Large intestine (tissue), 3 donors: ENCODE measurements around the gene ANGPT4. TPM values are rescaled to one million over a fixed set of nuclear protein-coding genes. Genes with fewer than 3 reads are reported as not detected.

Source experiments
- DNase-seq, 2 donors: peaks; one replicate each; pipeline versions ENCODE4 v3.0.0 to v3.0.0-alpha.2; 2013
- H3K27ac ChIP-seq: one replicate; pipeline ENCODE4 v1.5.1; 2013; ENCODE audit warnings: low read length
- H3K27me3 ChIP-seq: 2 replicates; pipeline ENCODE4 v1.6.1; 2013; ENCODE audit warnings: low read length; ENCODE audit not compliant: control insufficient read depth, insufficient read depth
- H3K36me3 ChIP-seq: 2 replicates; pipeline ENCODE4 v1.6.1; 2013; ENCODE audit warnings: low read length; ENCODE audit not compliant: control insufficient read depth, insufficient read depth
- H3K4me1 ChIP-seq: one replicate; pipeline ENCODE4 v1.6.1; 2013; ENCODE audit warnings: low read length; ENCODE audit not compliant: control insufficient read depth, insufficient read depth
- H3K4me3 ChIP-seq: one replicate; pipeline ENCODE4 v1.5.1; 2013; ENCODE audit warnings: low read length
- H3K9me3 ChIP-seq: one replicate; pipeline ENCODE4 v1.6.1; 2013; ENCODE audit warnings: mild to moderate bottlenecking, low read depth, low read length, moderate library complexity; ENCODE audit not compliant: control insufficient read depth
- WGBS: methylation state at CpG from one replicate; pipeline ENCODE4 v1.1.5; 2013; ENCODE audit warnings: low lambda C conversion rate; ENCODE audit not compliant: insufficient coverage; 5-methylcytosine and 5-hydroxymethylcytosine counted together
- polyA plus RNA-seq: library from polyadenylated mRNA; unstranded; fragments of 120-200 nt; gene quantifications from one replicate; pipeline ENCODE4 v1.2.1, GENCODE V29; 2013

The ANGPT4 gene
- polyA plus RNA-seq, 1 donor = 0.03 TPM

GRCh38 chr20:940926-941325 is 24.8 kb upstream of the ANGPT4 start:
- Histone ChIP-seq H3K4me1 (peaks cover 11% of the 10 kb centered on the region), H3K9me3 (no peaks in the 10 kb centered on the region), H3K27ac (no peak overlapping the region), H3K4me3 (no peak overlapping the region), H3K36me3 (no peaks in the 10 kb centered on the region), H3K27me3 (peaks cover 11% of the 10 kb centered on the region)
- no peak for DNase-seq
- WGBS = 82% methylated on average over 2 of the region's 5 CpGs

GRCh38 chr20:939606-940005 is 23.5 kb upstream of the ANGPT4 start:
- Histone ChIP-seq H3K9me3 (no peaks in the 10 kb centered on the region), H3K4me3 (no peak overlapping the region), H3K27ac (no peak overlapping the region), H3K36me3 (no peaks in the 10 kb centered on the region), H3K4me1 (peaks cover 4% of the 10 kb centered on the region), H3K27me3 (peaks cover 22% of the 10 kb centered on the region)
- DNase-seq = no peak
- WGBS = no CpG with 5 or more reads among the region's 5 CpGs

GRCh38 chr20:934186-934840 is 18.2 kb upstream of the ANGPT4 start:
- Histone ChIP-seq H3K4me1 (no peaks in the 10 kb centered on the region), H3K27ac (no peak overlapping the region), H3K9me3 (peaks cover 9% of the 10 kb centered on the region), H3K36me3 (no peaks in the 10 kb centered on the region), H3K27me3 (peaks cover 28% of the 10 kb centered on the region), H3K4me3 (no peak overlapping the region)
- no peak for DNase-seq
- WGBS = no CpG with 5 or more reads among the region's 9 CpGs

- DNase-seq = peak; percentile 54 to 81
- Histone ChIP-seq H3K36me3 (no peaks in the 10 kb centered on the region), H3K9me3 (peaks cover 9% of the 10 kb centered on the region), H3K4me3 (no peak overlapping the region), H3K4me1 (no peaks in the 10 kb centered on the region), H3K27ac (no peak overlapping the region), H3K27me3 (peaks cover 33% of the 10 kb centered on the region)
- 0% methylated on average over 1 of the region's 2 CpGs for whole genome bisulfite sequencing
These were observed 16.9 kb upstream of the ANGPT4 start for GRCh38 chr20:933029-933428.

- WGBS = 14% methylated on average over 1 of the region's 1 CpG
- Histone ChIP-seq H3K9me3 (peaks cover 9% of the 10 kb centered on the region), H3K4me3 (no peak overlapping the region), H3K27me3 (peaks cover 38% of the 10 kb centered on the region), H3K4me1 (no peaks in the 10 kb centered on the region), H3K36me3 (no peaks in the 10 kb centered on the region), H3K27ac (no peak overlapping the region)
- DNase-seq = no peak
These were observed 15.3 kb upstream of the ANGPT4 start for GRCh38 chr20:931401-931800.

GRCh38 chr20:926670-927069 is 10.5 kb upstream of the ANGPT4 start:
- Histone ChIP-seq H3K27ac (no peak overlapping the region), H3K4me3 (no peak overlapping the region), H3K27me3 (peaks cover 24% of the 10 kb centered on the region), H3K4me1 (peaks cover 5% of the 10 kb centered on the region), H3K9me3 (no peaks in the 10 kb centered on the region), H3K36me3 (no peaks in the 10 kb centered on the region)
- no peak for DNase-seq
- WGBS = 59% methylated on average over 3 of the region's 6 CpGs

GRCh38 chr20:925516-925915 is 9.4 kb upstream of the ANGPT4 start:
- no peak for DNase-seq
- 100% methylated on average over 1 of the region's 9 CpGs for WGBS
- H3K4me1 ChIP-seq = peaks cover 5% of the 10 kb centered on the region

GRCh38 chr20:924639-925038 is 8.5 kb upstream of the ANGPT4 start:
- no peaks in the 10 kb centered on the region for H3K36me3 ChIP-seq
- no peaks in the 10 kb centered on the region for H3K9me3 ChIP-seq
- no peak overlapping the region for H3K27ac ChIP-seq
- peaks cover 5% of the 10 kb centered on the region for H3K4me1 ChIP-seq
- H3K27me3 ChIP-seq = peaks cover 21% of the 10 kb centered on the region
- no peak overlapping the region for H3K4me3 ChIP-seq
- peak; percentile 71 to 78 for DNase-seq

More at GRCh38 chr20:925516-925915, 9.4 kb upstream of the ANGPT4 start:
- peaks cover 24% of the 10 kb centered on the region for H3K27me3 ChIP-seq
- no peaks in the 10 kb centered on the region for H3K9me3 ChIP-seq
- H3K36me3 ChIP-seq = no peaks in the 10 kb centered on the region
- H3K27ac ChIP-seq = no peak overlapping the region
- no peak overlapping the region for H3K4me3 ChIP-seq

GRCh38 chr20:922781-923180 is 6.6 kb upstream of the ANGPT4 start:
- peaks cover 10% of the 10 kb centered on the region for H3K27me3 ChIP-seq
- no CpG with 5 or more reads among the region's 4 CpGs for WGBS
- DNase-seq = no peak
- no peak overlapping the region for H3K4me3 ChIP-seq
- H3K36me3 ChIP-seq = no peaks in the 10 kb centered on the region
- peaks cover 5% of the 10 kb centered on the region for H3K4me1 ChIP-seq
- no peaks in the 10 kb centered on the region for H3K9me3 ChIP-seq
- no peak overlapping the region for H3K27ac ChIP-seq

- H3K27me3 ChIP-seq = peaks cover 10% of the 10 kb centered on the region
- no peak overlapping the region for H3K27ac ChIP-seq
- H3K4me1 ChIP-seq = peaks cover 5% of the 10 kb centered on the region
- no peaks in the 10 kb centered on the region for H3K9me3 ChIP-seq
- H3K36me3 ChIP-seq = no peaks in the 10 kb centered on the region
- WGBS = no CpG with 5 or more reads among the region's 5 CpGs
- no peak overlapping the region for H3K4me3 ChIP-seq
- no peak for DNase-seq
These were observed 4.9 kb upstream of the ANGPT4 start for GRCh38 chr20:921068-921467.

GRCh38 chr20:920311-920710 is 4.2 kb upstream of the ANGPT4 start:
- peaks cover 5% of the 10 kb centered on the region for H3K4me1 ChIP-seq
- no CpG with 5 or more reads among the region's 4 CpGs for WGBS
- H3K36me3 ChIP-seq = no peaks in the 10 kb centered on the region
- no peak overlapping the region for H3K27ac ChIP-seq
- peaks cover 17% of the 10 kb centered on the region for H3K27me3 ChIP-seq
- no peaks in the 10 kb centered on the region for H3K9me3 ChIP-seq
- DNase-seq = no peak
- H3K4me3 ChIP-seq = no peak overlapping the region
